Neuronal stem cell (in vitro differentiated cells): ENCODE data around the gene GRIN3B.
A peak's percentile ranks its signal among the peaks of the same experiment; 100 is the strongest.

ENCODE experiments used
- DNase-seq: peaks from one replicate; pipeline ENCODE4 v3.0.0-alpha.2; 2013; ENCODE audit warnings: low spot score
- H2AFZ ChIP-seq: one replicate; pipeline ENCODE4 v1.6.1; 2013; ENCODE audit warnings: mild to moderate bottlenecking, low read length, inconsistent platforms
- H2AK5ac ChIP-seq: 2 replicates; pipeline ENCODE4 v1.6.1; 2013; ENCODE audit warnings: low read depth, mild to moderate bottlenecking, inconsistent platforms, low read length, moderate library complexity, mixed read lengths
- H2BK120ac ChIP-seq: 2 replicates; pipeline ENCODE4 v1.6.1; 2013; ENCODE audit warnings: low read depth, mild to moderate bottlenecking, inconsistent platforms, low read length, moderate library complexity, mixed read lengths
- H2BK12ac ChIP-seq: one replicate; pipeline ENCODE4 v1.6.1; 2013; ENCODE audit warnings: low read length, inconsistent platforms
- H2BK15ac ChIP-seq: 2 replicates; pipeline ENCODE4 v1.6.1; 2013; ENCODE audit warnings: mild to moderate bottlenecking, low read length, inconsistent platforms, mixed read lengths
- H2BK5ac ChIP-seq: one replicate; pipeline ENCODE4 v1.6.1; 2013; ENCODE audit warnings: inconsistent platforms, mild to moderate bottlenecking, low read length, moderate library complexity
- H3K14ac ChIP-seq: one replicate; pipeline ENCODE4 v1.6.1; 2013; ENCODE audit warnings: low read length, inconsistent platforms
- H3K18ac ChIP-seq: 2 replicates; pipeline ENCODE4 v1.6.1; 2013; ENCODE audit warnings: low read length, inconsistent platforms
- H3K23ac ChIP-seq: 2 replicates; pipeline ENCODE4 v1.6.1; 2013; ENCODE audit warnings: low read depth, mild to moderate bottlenecking, mixed read lengths, low read length, inconsistent platforms; ENCODE audit not compliant: poor library complexity
- H3K27ac ChIP-seq: replicated peaks from 3 replicates; pipeline ENCODE4 v1.5.1; 2013; ENCODE audit warnings: low read length, inconsistent platforms
- H3K27me3 ChIP-seq, 3 experiments: 2 replicates each; pipeline ENCODE4 v1.6.1; 2013; ENCODE audit warnings: low read length in 3 of 3, mild to moderate bottlenecking in 2 of 3, inconsistent platforms in 1 of 3, low read depth in 1 of 3, mixed read lengths in 1 of 3, moderate library complexity in 1 of 3; ENCODE audit not compliant: control insufficient read depth in 3 of 3, insufficient read depth in 3 of 3
- H3K36me3 ChIP-seq, 2 donors: replicated peaks in 1 of 2; 2 replicates each; pipeline ENCODE4 v1.6.1; 2013; ENCODE audit warnings: low read length in 2 of 2; ENCODE audit not compliant: control insufficient read depth in 2 of 2, insufficient read depth in 2 of 2
- H3K4ac ChIP-seq: 2 replicates; pipeline ENCODE4 v1.6.1; 2013; ENCODE audit warnings: inconsistent platforms, mild to moderate bottlenecking, low read length, moderate library complexity
- H3K4me1 ChIP-seq, 2 donors: 1 replicate in 1 of 2; 2 replicates in 1 of 2; pipeline ENCODE4 v1.6.1; 2013; ENCODE audit warnings: low read length in 2 of 2, low read depth in 1 of 2; ENCODE audit not compliant: control insufficient read depth in 2 of 2, insufficient read depth in 1 of 2
- H3K4me2 ChIP-seq: one replicate; pipeline ENCODE4 v1.6.1; 2013; ENCODE audit warnings: mild to moderate bottlenecking, low read length, inconsistent platforms; ENCODE audit not compliant: insufficient read depth, poor library complexity, severe bottlenecking
- H3K4me3 ChIP-seq, 2 donors: 2 replicates each; pipeline ENCODE4 v1.5.1; 2013; ENCODE audit warnings: low read length in 2 of 2, mild to moderate bottlenecking in 2 of 2, inconsistent platforms in 1 of 2, moderate library complexity in 1 of 2
- H3K79me1 ChIP-seq: one replicate; pipeline ENCODE4 v1.6.1; 2013; ENCODE audit warnings: low read depth, mild to moderate bottlenecking, inconsistent platforms, low read length, moderate library complexity
- H3K9ac ChIP-seq: one replicate; pipeline ENCODE4 v1.6.1; 2013; ENCODE audit warnings: mild to moderate bottlenecking, low read depth, low read length, inconsistent platforms; ENCODE audit not compliant: poor library complexity
- H3K9me3 ChIP-seq, 2 donors: replicated peaks in 1 of 2; 2 replicates each; pipeline versions ENCODE3 to v1.6.1; 2013; ENCODE audit warnings: low read length in 2 of 2, mild to moderate bottlenecking in 2 of 2, inconsistent platforms in 1 of 2, low read depth in 1 of 2, mixed read lengths in 1 of 2, moderate library complexity in 1 of 2; ENCODE audit not compliant: control insufficient read depth in 2 of 2, insufficient read depth in 1 of 2
- H4K8ac ChIP-seq: one replicate; pipeline ENCODE4 v1.6.1; 2013; ENCODE audit warnings: low read depth, mild to moderate bottlenecking, inconsistent platforms, low read length, moderate library complexity
- H4K91ac ChIP-seq: one replicate; pipeline ENCODE4 v1.6.1; 2013; ENCODE audit warnings: low read length, low read depth, mild to moderate bottlenecking, inconsistent platforms; ENCODE audit not compliant: poor library complexity
- WGBS, 2 donors: extraction: QIAGEN DNeasy Blood & Tissue Kit; methylation state at CpG; one replicate each; pipeline ENCODE4 v1.1.7; 2013; ENCODE audit warnings: missing lambda C conversion rate in 2 of 2, mixed read lengths in 1 of 2; ENCODE audit not compliant: insufficient read length in 2 of 2, insufficient replicate concordance in 1 of 2; ENCODE audit errors: extremely low coverage in 2 of 2; 5-methylcytosine and 5-hydroxymethylcytosine counted together

Gene GRIN3B

GRCh38 chr19:966485-967088 lies 33.6 kb upstream of the GRIN3B start:
- H2BK12ac ChIP-seq = no peak overlapping the region
- H3K4me2 ChIP-seq = no peak overlapping the region
- no peak overlapping the region for H3K9ac ChIP-seq
- H4K8ac ChIP-seq = no peak overlapping the region
- no peak overlapping the region for H3K4ac ChIP-seq
- H2BK120ac ChIP-seq = no peak overlapping the region
- no peak overlapping the region for H3K27ac ChIP-seq
- peaks cover 6% of the 10 kb centered on the region for H3K79me1 ChIP-seq
- no peak overlapping the region for H3K23ac ChIP-seq
- peaks cover 24 to 47% of the 10 kb centered on the region in 2 donors for H3K9me3 ChIP-seq
- H2AFZ ChIP-seq = no peak overlapping the region
- H3K4me1 ChIP-seq = no peaks in the 10 kb centered on the region
- no peak overlapping the region for H4K91ac ChIP-seq
- no peak overlapping the region for H3K14ac ChIP-seq
- no CpG with 5 or more reads among the region's 17 CpGs for WGBS, 2 donors
- no peak overlapping the region for H2AK5ac ChIP-seq
- peak overlapping the region in 1 of 2 donors; percentile 20 for H3K4me3 ChIP-seq
- H2BK5ac ChIP-seq = no peak overlapping the region
- no peak overlapping the region for H2BK15ac ChIP-seq
- H3K36me3 ChIP-seq = peaks cover 57 to 91% of the 10 kb centered on the region in 2 donors
- H3K27me3 ChIP-seq = peaks cover 0 to 2% (median 0%) of the 10 kb centered on the region in 3 experiments
- H3K18ac ChIP-seq = peak overlapping the region; percentile 13
- DNase-seq = no peak

GRCh38 chr19:970695-971094 lies 29.5 kb upstream of the GRIN3B start:
- peaks cover 37 to 71% of the 10 kb centered on the region in 2 donors for H3K36me3 ChIP-seq
- WGBS, 2 donors = no CpG with 5 or more reads among the region's 14 CpGs
- H3K4me3 ChIP-seq = no peak overlapping the region

GRCh38 chr19:971795-972194 lies 28.4 kb upstream of the GRIN3B start:
- Histone ChIP-seq H2AK5ac (no peak overlapping the region), H3K36me3 (peaks cover 32 to 62% of the 10 kb centered on the region in 2 donors), H3K79me1 (peaks cover 2% of the 10 kb centered on the region), H2BK120ac (no peak overlapping the region), H4K8ac (no peak overlapping the region), H3K9me3 (peaks cover 14 to 31% of the 10 kb centered on the region in 2 donors), H4K91ac (no peak overlapping the region), H3K9ac (no peak overlapping the region), H2AFZ (no peak overlapping the region), H3K27me3 (peaks cover 0 to 2% (median 0%) of the 10 kb centered on the region in 3 experiments), H2BK12ac (no peak overlapping the region), H3K4ac (no peak overlapping the region), H3K18ac (no peak overlapping the region), H2BK15ac (no peak overlapping the region), H3K4me2 (no peak overlapping the region), H2BK5ac (peak overlapping the region; percentile 75), H3K27ac (no peak overlapping the region), H3K4me3 (no peak overlapping the region), H3K23ac (no peak overlapping the region), H3K14ac (no peak overlapping the region), H3K4me1 (no peaks in the 10 kb centered on the region)
- no peak for DNase-seq
- no CpG with 5 or more reads among the region's 24 CpGs for WGBS, 2 donors

More at GRCh38 chr19:970695-971094, 29.5 kb upstream of the GRIN3B start:
- Histone ChIP-seq H2BK5ac (no peak overlapping the region), H2BK15ac (no peak overlapping the region), H3K23ac (no peak overlapping the region), H3K18ac (no peak overlapping the region), H4K91ac (no peak overlapping the region), H3K4ac (no peak overlapping the region), H3K27ac (no peak overlapping the region), H3K14ac (no peak overlapping the region), H3K4me1 (no peaks in the 10 kb centered on the region), H2BK120ac (no peak overlapping the region), H3K9me3 (peaks cover 18 to 36% of the 10 kb centered on the region in 2 donors), H4K8ac (peak overlapping the region; percentile 29), H2AK5ac (no peak overlapping the region), H3K9ac (no peak overlapping the region), H3K4me2 (no peak overlapping the region), H2BK12ac (no peak overlapping the region), H3K27me3 (peaks cover 0 to 2% (median 0%) of the 10 kb centered on the region in 3 experiments), H2AFZ (no peak overlapping the region), H3K79me1 (peaks cover 6% of the 10 kb centered on the region)
- DNase-seq = no peak

GRCh38 chr19:972281-972680 lies 27.9 kb upstream of the GRIN3B start:
- Histone ChIP-seq H3K27me3 (peaks cover 0 to 2% (median 0%) of the 10 kb centered on the region in 3 experiments), H3K9ac (no peak overlapping the region), H3K14ac (no peak overlapping the region), H3K4me3 (no peak overlapping the region), H2BK120ac (no peak overlapping the region), H2BK5ac (no peak overlapping the region), H4K91ac (no peak overlapping the region), H3K4ac (no peak overlapping the region), H3K4me1 (no peaks in the 10 kb centered on the region), H2AFZ (no peak overlapping the region), H3K36me3 (peaks cover 27 to 57% of the 10 kb centered on the region in 2 donors), H3K27ac (no peak overlapping the region), H3K79me1 (peaks cover 3% of the 10 kb centered on the region), H3K23ac (no peak overlapping the region), H2BK15ac (no peak overlapping the region), H2BK12ac (no peak overlapping the region), H3K18ac (no peak overlapping the region), H2AK5ac (no peak overlapping the region), H4K8ac (no peak overlapping the region), H3K4me2 (no peak overlapping the region), H3K9me3 (peaks cover 14 to 31% of the 10 kb centered on the region in 2 donors)
- no peak for DNase-seq
- WGBS, 2 donors = no CpG with 5 or more reads among the region's 6 CpGs
